Pancreas (tissue), 10 donors: ENCODE measurements around the gene LYPLA2. TPM values are rescaled to one million over a fixed set of nuclear protein-coding genes. Genes with fewer than 3 reads are reported as not detected.
"Not testable (repeated sequence)": the region's sequence is repeated elsewhere in the genome, so short reads cannot be mapped to it uniquely, and the experiment has no call there.

Source experiments
- ATAC-seq, 4 donors: fragments of 200-7000 bp; cut with Tn5 transposase; one replicate each; pipeline versions ENCODE4 v1.8.0 to v1.9.1; 2020; ENCODE audit warnings: mild to moderate bottlenecking in 4 of 4, moderate library complexity in 4 of 4
- DNase-seq, 6 donors: peaks; one replicate each; pipeline ENCODE4 v3.0.0-alpha.2; 2020
- FAIRE-seq: peaks from 2 replicates; lab custom pipeline; 2012; peaks lifted over from hg19 to GRCh38; lab: Jason Lieb, UNC
- H3K27ac ChIP-seq, 4 donors: fragments of 200-600 bp; sonication (generic); 1 replicate in 3 of 4; 2 replicates in 1 of 4; pipeline versions ENCODE4 v1.5.0 to v1.8.0; 2020
- H3K27me3 ChIP-seq, 4 donors: fragments of 200-600 bp; one replicate each; pipeline ENCODE4 v1.8.0; 2021
- H3K36me3 ChIP-seq, 3 donors: fragments of 200-600 bp; sonication (generic) in 1 of 3; one replicate each; pipeline versions ENCODE4 v1.5.0 to v1.8.0; 2020 to 2021
- H3K4me1 ChIP-seq, 3 donors: fragments of 200-600 bp; one replicate each; pipeline ENCODE4 v1.8.0; 2021
- H3K4me3 ChIP-seq, 4 donors: fragments of 200-600 bp; sonication (generic) in 2 of 4; one replicate each; pipeline versions ENCODE4 v1.5.0 to v1.8.0; 2020 to 2021
- H3K9me3 ChIP-seq, 4 donors: fragments of 200-600 bp; one replicate each; pipeline ENCODE4 v1.8.0; 2021
- WGBS, 2 donors: extraction: QIAGEN DNeasy Blood & Tissue Kit; methylation state at CpG; one replicate each; pipeline ENCODE4 v1.1.7; 2013; 5-methylcytosine and 5-hydroxymethylcytosine counted together
- intact Hi-C, 3 donors: fragments of 100-400 bp; cut with DNase I; formaldehyde crosslinking; loops; one replicate each; pipeline versions ENCODE4 v1.11.1 to v1.14.2; 2022
- polyA plus RNA-seq, 2 donors: library from polyadenylated mRNA; stranded (reverse); fragments of 200-250 nt; gene quantifications; one replicate each; pipeline ENCODE4 v1.2.3, GENCODE V29; 2013
- total RNA-seq, 6 donors: library from RNA; stranded (reverse); fragmentation: NEBNext Ultra II Directional in 4 of 6; extraction: Animal tissue kit (Norgen Biotek cat#: 25700) in 4 of 6; gene quantifications; one replicate each; pipeline versions ENCODE4 v1.2.1 to v1.2.4, GENCODE V29; 2021 to 2023
- TF ChIP-seq, protein P1 (sequence below), 4 donors: fragments of 200-600 bp; sonication (generic) in 3 of 4; IDR thresholded peaks; one replicate each; pipeline versions ENCODE4 v1.5.0 to v1.8.0; 2021; ENCODE audit warnings: antibody characterized with exemption in 4 of 4
- donor health status: healthy with polysubstance abuse.
- donor health status: DM: no; HTN: no; CAD: no; lungs with moderate emphysema.
- donor health status: DM: no; HTN: no; CAD: no.
- donor health status: control.
- donor health status: control.
- donor health status: Bipolar disorder and iron deficiency.
- donor health status: DM: yes; HTN: yes; CAD: no.
- donor health status: DM: no; HTN: no; CAD: no.
- donor health status: DM: no; HTN: no; CAD: no.
- donor health status: DM: yes; HTN: yes; CAD: no.

Gene LYPLA2
- total and polyA plus RNA-seq, 8 donors = 13.6 to 45.4 (median 22.9) TPM

DNA sequence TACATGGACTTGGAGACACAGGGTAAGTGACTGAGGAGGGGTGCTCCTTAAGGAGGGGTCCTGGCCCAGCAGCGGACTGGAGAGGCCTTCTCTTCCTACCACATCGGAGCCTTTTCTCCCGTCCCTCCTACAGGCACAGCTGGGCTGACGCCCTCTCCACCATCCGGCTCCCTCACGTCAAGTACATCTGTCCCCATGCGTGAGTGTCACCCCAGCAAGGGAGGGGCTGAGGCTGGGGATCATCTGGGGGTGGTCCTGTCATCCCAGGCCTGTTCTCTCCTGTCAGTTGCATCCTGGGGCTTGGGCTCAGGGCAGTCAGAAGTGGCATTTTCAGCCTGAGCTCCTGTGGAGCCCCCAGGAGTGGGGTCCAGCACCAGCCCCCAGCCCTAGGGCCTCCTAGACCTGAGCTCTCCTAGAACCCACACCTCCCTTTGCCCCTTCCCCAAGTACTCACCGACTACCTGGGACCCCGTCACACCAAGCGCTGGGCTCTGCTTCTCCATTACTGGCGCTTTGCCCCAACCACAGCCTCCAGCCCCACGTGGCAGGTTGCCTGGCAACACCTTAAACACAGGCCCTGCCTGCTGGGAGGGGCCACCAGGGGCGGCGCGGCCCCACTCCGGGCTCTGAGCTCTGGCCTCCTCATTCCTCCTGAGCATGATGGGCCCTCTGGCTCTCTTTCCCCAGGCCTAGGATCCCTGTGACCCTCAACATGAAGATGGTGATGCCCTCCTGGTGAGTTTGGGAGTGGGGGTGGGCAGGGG is 2.3 kb downstream of the LYPLA2 start:
- H3K27ac ChIP-seq = no peak overlapping the region
- peaks cover 0 to 14% (median 9%) of the 10 kb centered on the region in 3 donors for H3K4me1 ChIP-seq
- no peak overlapping the region for H3K4me3 ChIP-seq
- DNase-seq (peak in 5 of 6 donors; percentile 46 to 81 (median 54)), FAIRE-seq (no peak), ATAC-seq (peak in 2 of 4 donors; percentile 24 to 39)
- no peaks in the 10 kb centered on the region for H3K36me3 ChIP-seq
- H3K27me3 ChIP-seq = no peaks in the 10 kb centered on the region
- TF ChIP-seq, protein P1, sequence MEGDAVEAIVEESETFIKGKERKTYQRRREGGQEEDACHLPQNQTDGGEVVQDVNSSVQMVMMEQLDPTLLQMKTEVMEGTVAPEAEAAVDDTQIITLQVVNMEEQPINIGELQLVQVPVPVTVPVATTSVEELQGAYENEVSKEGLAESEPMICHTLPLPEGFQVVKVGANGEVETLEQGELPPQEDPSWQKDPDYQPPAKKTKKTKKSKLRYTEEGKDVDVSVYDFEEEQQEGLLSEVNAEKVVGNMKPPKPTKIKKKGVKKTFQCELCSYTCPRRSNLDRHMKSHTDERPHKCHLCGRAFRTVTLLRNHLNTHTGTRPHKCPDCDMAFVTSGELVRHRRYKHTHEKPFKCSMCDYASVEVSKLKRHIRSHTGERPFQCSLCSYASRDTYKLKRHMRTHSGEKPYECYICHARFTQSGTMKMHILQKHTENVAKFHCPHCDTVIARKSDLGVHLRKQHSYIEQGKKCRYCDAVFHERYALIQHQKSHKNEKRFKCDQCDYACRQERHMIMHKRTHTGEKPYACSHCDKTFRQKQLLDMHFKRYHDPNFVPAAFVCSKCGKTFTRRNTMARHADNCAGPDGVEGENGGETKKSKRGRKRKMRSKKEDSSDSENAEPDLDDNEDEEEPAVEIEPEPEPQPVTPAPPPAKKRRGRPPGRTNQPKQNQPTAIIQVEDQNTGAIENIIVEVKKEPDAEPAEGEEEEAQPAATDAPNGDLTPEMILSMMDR (IDR thresholded peaks at IDR 0.05) = no peak
- 64 to 66% methylated on average over 16 of the region's 16 CpGs for WGBS, 2 donors
- intact Hi-C loops = no loop called here
- no peaks in the 10 kb centered on the region for H3K9me3 ChIP-seq

DNA sequence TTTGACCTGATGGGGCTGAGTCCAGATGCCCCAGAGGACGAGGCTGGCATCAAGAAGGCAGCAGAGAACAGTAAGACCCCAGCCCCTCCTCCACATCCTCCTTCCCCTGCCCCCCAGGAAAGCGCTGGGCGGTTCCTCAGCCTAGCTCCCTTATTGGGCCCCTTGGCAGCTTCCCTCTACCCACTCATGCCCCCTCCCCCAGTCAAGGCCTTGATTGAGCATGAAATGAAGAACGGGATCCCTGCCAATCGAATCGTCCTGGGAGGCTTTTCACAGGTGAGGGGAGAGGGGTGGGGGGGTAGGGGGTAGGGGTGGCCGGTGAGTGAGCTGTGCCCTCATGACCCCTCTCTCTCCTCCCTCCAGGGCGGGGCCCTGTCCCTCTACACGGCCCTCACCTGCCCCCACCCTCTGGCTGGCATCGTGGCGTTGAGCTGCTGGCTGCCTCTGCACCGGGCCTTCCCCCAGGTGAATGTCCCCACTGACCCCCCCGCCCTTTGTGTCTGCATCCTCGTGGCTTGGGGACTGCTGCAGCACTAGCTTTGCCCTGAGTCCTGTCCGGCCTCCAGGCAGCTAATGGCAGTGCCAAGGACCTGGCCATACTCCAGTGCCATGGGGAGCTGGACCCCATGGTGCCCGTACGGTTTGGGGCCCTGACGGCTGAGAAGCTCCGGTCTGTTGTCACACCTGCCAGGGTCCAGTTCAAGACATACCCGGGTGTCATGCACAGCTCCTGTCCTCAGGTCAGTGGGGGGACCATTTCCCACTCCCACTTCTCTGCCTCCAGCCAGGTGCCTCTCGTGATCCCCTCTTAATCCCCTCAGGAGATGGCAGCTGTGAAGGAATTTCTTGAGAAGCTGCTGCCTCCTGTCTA is 3.2 kb downstream of the LYPLA2 start:
- no peaks in the 10 kb centered on the region for H3K27me3 ChIP-seq
- no peak overlapping the region for H3K27ac ChIP-seq
- peaks cover under 1 to 23% (median 16%) of the 10 kb centered on the region in 3 donors for H3K4me1 ChIP-seq
- no peaks in the 10 kb centered on the region for H3K36me3 ChIP-seq
- H3K9me3 ChIP-seq = no peaks in the 10 kb centered on the region
- 61 to 67% methylated on average over 20 to 21 of the region's 21 CpGs for WGBS, 2 donors
- H3K4me3 ChIP-seq = no peak overlapping the region
- intact Hi-C loops = no loop called here
- DNase-seq = peak in 1 of 6 donors; percentile 73
- TF ChIP-seq, protein P1 (IDR thresholded peaks at IDR 0.05) = no peak
- no peak for ATAC-seq
- FAIRE-seq = no peak

DNA sequence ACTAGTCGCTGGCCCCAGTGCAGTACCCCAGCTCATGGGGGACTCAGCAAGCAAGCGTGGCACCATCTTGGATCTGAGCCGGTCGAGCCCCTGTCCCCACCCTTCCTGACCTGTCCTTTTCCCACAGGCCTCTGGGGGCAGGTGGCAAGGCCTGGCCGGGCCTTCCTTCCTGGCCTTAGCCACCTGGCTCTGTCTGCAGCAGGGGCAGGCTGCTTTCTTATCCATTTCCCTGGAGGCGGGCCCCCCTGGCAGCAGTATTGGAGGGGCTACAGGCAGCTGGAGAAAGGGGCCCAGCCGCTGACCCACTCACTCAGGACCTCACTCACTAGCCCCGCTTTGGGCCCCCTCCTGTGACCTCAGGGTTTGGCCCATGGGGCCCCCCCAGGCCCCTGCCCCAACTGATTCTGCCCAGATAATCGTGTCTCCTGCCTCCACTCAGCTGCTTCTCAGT is 3.8 kb downstream of the LYPLA2 start:
- WGBS, 2 donors = 83 to 86% methylated on average over 9 of the region's 9 CpGs
- H3K4me3 ChIP-seq, ATAC-seq, H3K27me3 ChIP-seq, H3K9me3 ChIP-seq, intact Hi-C loops, FAIRE-seq, H3K36me3 ChIP-seq, H3K27ac ChIP-seq, DNase-seq: not testable (repeated sequence)
- H3K4me1 ChIP-seq = peaks cover 6 to 26% (median 23%) of the 10 kb centered on the region in 3 donors

DNA sequence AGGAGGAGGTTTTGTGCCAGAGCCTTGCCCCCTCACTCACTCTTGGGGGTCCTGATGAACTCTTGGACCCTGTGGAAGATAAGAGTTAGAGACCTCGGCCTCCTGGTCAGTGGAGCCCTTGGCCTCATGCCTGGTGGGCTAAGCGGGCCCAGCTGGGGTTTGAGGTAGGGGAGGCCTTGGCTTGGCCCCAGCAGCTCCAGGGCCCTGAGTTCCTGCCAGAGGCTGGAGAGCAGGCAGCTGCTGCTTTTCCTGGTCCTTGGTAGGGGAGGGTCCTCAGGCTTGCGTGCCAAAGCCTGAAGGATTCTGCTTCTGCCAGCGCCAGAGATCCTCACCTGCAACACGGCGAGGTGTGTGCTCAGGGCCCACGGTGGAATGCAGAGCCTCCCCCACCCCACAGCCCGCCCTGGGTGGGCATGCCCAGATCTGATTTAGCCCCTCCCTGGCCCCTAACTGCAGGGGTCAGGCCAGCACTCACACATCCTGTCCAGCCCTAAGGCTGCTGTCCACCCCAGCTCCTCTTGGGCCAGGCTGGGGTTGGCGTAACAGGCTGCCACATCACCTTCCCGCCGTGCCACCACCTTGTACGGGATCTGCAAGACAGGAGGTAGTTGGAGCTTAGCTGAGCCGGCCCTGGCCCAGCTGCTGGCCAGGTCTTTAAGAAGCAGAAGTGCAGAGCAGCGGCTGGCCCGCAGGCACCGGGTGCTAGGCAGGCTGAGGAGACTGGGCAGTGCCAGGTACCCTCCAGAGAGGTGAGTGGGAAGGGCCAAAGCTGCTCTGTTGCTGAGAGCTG is 4.9 kb downstream of the LYPLA2 start:
- DNase-seq (peak in 1 of 6 donors; percentile 69), ATAC-seq (no peak), FAIRE-seq (no peak)
- TF ChIP-seq, protein P1 (IDR thresholded peaks at IDR 0.05) = no peak
- Histone ChIP-seq H3K4me3 (no peak overlapping the region), H3K27me3 (no peaks in the 10 kb centered on the region), H3K4me1 (peaks cover 6 to 24% (median 23%) of the 10 kb centered on the region in 3 donors), H3K36me3 (no peaks in the 10 kb centered on the region), H3K9me3 (no peaks in the 10 kb centered on the region), H3K27ac (no peak overlapping the region)
- intact Hi-C loops = no loop called here
- 78 to 80% methylated on average over 16 of the region's 16 CpGs for WGBS, 2 donors
